CD4-positive, alpha-beta T cell (primary cell): ENCODE data around the gene SCG5. TPM values are rescaled to one million over a fixed set of nuclear protein-coding genes. Genes with fewer than 3 reads are reported as not detected.

Source experiments
- ATAC-seq: fragments of 200-7000 bp; cut with Tn5 transposase; one replicate; pipeline ENCODE4 v1.10.0; 2022; ENCODE audit warnings: mild to moderate bottlenecking; ENCODE audit not compliant: poor library complexity
- CTCF ChIA-PET: fragments of 350-600 bp; sonication (Branson Sonifier 250); formaldehyde crosslinking; loops from one replicate; lab custom pipeline; 2021; ENCODE audit warnings: antibody characterized with exemption, inconsistent platforms; lab: Charles Lee
- POLR2A ChIA-PET: fragments of 350-600 bp; sonication (Branson Sonifier 250); formaldehyde crosslinking; loops from one replicate; lab custom pipeline; 2021; ENCODE audit warnings: antibody characterized with exemption, inconsistent platforms; lab: Charles Lee
- DNase-seq, 14 experiments: peaks; one replicate each; pipeline ENCODE4 v3.0.0-alpha.2; 2013 to 2020; ENCODE audit warnings: mixed read lengths in 2 of 14
- H3K27ac ChIP-seq, 2 donors: one replicate each; pipeline versions ENCODE4 v1.5.1 to v1.7.0; 2013; ENCODE audit warnings: low read length in 2 of 2, low read depth in 1 of 2, mild to moderate bottlenecking in 1 of 2
- H3K27me3 ChIP-seq, 2 experiments: 1 replicate in 1 of 2; 2 replicates in 1 of 2; pipeline versions ENCODE4 v1.6.1 to v1.7.0; 2013; ENCODE audit warnings: low read length in 2 of 2, control low read depth in 1 of 2, mild to moderate bottlenecking in 1 of 2, moderate library complexity in 1 of 2; ENCODE audit not compliant: insufficient read depth in 2 of 2, control insufficient read depth in 1 of 2
- H3K36me3 ChIP-seq: one replicate; pipeline ENCODE4 v1.6.1; 2013; ENCODE audit warnings: low read length, control low read depth; ENCODE audit not compliant: insufficient read depth
- H3K4me1 ChIP-seq: one replicate; pipeline ENCODE4 v1.6.1; 2013; ENCODE audit warnings: low read length, control low read depth; ENCODE audit not compliant: insufficient read depth
- H3K4me3 ChIP-seq: one replicate; pipeline ENCODE4 v1.5.1; 2013; ENCODE audit warnings: mild to moderate bottlenecking, low read length, moderate library complexity
- H3K9me3 ChIP-seq, 2 experiments: 1 replicate in 1 of 2; 2 replicates in 1 of 2; pipeline versions ENCODE4 v1.6.1 to v1.7.0; 2013; ENCODE audit warnings: low read length in 2 of 2, mild to moderate bottlenecking in 2 of 2, control low read depth in 1 of 2, moderate library complexity in 1 of 2; ENCODE audit not compliant: control insufficient read depth in 1 of 2, insufficient read depth in 1 of 2
- H3K27ac Mint-ChIP-seq: one replicate; pipeline ENCODE4 v1.8.0; 2020; ENCODE audit warnings: mixed read lengths
- H3K27me3 Mint-ChIP-seq: one replicate; pipeline ENCODE4 v1.8.0; 2021; ENCODE audit warnings: mixed read lengths
- H3K36me3 Mint-ChIP-seq: one replicate; pipeline ENCODE4 v1.8.0; 2021; ENCODE audit warnings: low read depth, mixed read lengths
- H3K4me1 Mint-ChIP-seq: one replicate; pipeline ENCODE4 v1.8.0; 2021; ENCODE audit warnings: low read depth, mixed read lengths
- H3K4me3 Mint-ChIP-seq: one replicate; pipeline ENCODE4 v1.8.0; 2020; ENCODE audit warnings: mild to moderate bottlenecking, mixed read lengths
- H3K9me3 Mint-ChIP-seq: one replicate; pipeline ENCODE4 v1.8.0; 2020; ENCODE audit warnings: mixed read lengths
- intact Hi-C, 2 experiments: fragments of 100-400 bp; cut with DNase I in 1 of 2; cut with micrococcal nuclease in 1 of 2; formaldehyde crosslinking; loops; one replicate each; pipeline versions ENCODE4 v1.15.1 to v1.9.0; 2023 to 2025; cut with DNase I, micrococcal nuclease
- total RNA-seq, 174 experiments: library from RNA in 2 of 174; stranded (reverse) in 2 of 174; gene quantifications; one replicate each; pipeline ENCODE4 v1.2.3 and lab custom pipeline; 2021 to 2026
- TF ChIP-seq, protein P1 (sequence below): fragments of 200-600 bp; IDR thresholded peaks from one replicate; pipeline ENCODE4 v1.8.0; 2022; ENCODE audit warnings: antibody characterized with exemption, mild to moderate bottlenecking

Gene SCG5
- total RNA-seq, 2 experiments from 2014 or later, result not detected

DNA sequence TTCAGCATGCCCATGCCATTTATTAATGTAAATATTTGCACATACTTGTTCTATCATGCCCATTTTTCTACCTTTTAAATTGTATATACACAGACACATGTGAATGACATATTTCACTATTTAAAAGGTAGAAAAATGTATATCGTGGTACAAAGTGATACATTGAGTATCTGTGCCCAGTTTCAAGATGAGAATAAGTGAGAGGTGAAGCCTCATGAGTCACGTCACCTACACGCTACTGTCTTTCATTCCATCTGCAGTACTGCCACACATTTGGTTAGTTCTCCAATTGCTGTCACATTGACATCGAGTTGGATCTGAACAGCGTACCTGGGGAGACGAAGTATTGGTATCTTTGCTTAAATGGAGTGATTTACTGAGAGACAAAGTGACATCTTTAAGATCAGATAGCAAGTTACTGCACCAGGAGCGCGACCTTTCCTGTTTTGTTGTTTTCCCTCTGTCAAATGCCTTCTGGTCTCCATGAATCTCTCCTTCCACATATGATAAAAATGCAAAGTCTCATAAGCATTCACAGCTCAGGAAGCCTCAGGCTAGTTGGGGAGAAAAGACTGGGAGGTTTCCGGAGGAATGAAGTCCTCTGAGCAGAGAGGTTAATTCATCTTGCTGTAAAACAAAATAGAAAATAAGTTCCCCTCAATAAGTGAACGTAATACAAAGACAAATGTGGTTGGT, 88.3 kb downstream of the SCG5 start:
- H3K36me3 Mint-ChIP-seq, result no peaks in the 10 kb centered on the region
- TF ChIP-seq, protein P1, sequence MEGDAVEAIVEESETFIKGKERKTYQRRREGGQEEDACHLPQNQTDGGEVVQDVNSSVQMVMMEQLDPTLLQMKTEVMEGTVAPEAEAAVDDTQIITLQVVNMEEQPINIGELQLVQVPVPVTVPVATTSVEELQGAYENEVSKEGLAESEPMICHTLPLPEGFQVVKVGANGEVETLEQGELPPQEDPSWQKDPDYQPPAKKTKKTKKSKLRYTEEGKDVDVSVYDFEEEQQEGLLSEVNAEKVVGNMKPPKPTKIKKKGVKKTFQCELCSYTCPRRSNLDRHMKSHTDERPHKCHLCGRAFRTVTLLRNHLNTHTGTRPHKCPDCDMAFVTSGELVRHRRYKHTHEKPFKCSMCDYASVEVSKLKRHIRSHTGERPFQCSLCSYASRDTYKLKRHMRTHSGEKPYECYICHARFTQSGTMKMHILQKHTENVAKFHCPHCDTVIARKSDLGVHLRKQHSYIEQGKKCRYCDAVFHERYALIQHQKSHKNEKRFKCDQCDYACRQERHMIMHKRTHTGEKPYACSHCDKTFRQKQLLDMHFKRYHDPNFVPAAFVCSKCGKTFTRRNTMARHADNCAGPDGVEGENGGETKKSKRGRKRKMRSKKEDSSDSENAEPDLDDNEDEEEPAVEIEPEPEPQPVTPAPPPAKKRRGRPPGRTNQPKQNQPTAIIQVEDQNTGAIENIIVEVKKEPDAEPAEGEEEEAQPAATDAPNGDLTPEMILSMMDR, result no peak
- no peak overlapping the region for H3K4me3 Mint-ChIP-seq
- Histone ChIP-seq H3K27me3 (peaks cover 4 to 10% of the 10 kb centered on the region in 2 experiments), H3K27ac (no peak overlapping the region), H3K4me3 (no peak overlapping the region), H3K9me3 (peaks cover 0 to 6% of the 10 kb centered on the region in 2 experiments), H3K36me3 (no peaks in the 10 kb centered on the region), H3K4me1 (no peaks in the 10 kb centered on the region)
- H3K4me1 Mint-ChIP-seq, result no peaks in the 10 kb centered on the region
- ATAC-seq (no peak), DNase-seq (no peak)
- peaks cover 2% of the 10 kb centered on the region for H3K9me3 Mint-ChIP-seq
- H3K27ac Mint-ChIP-seq, result no peak overlapping the region
- intact Hi-C loops, result no loop called here
- ChIA-PET CTCF (no interaction called here), POLR2A (no interaction called here)
- H3K27me3 Mint-ChIP-seq, result peaks cover 67% of the 10 kb centered on the region

DNA sequence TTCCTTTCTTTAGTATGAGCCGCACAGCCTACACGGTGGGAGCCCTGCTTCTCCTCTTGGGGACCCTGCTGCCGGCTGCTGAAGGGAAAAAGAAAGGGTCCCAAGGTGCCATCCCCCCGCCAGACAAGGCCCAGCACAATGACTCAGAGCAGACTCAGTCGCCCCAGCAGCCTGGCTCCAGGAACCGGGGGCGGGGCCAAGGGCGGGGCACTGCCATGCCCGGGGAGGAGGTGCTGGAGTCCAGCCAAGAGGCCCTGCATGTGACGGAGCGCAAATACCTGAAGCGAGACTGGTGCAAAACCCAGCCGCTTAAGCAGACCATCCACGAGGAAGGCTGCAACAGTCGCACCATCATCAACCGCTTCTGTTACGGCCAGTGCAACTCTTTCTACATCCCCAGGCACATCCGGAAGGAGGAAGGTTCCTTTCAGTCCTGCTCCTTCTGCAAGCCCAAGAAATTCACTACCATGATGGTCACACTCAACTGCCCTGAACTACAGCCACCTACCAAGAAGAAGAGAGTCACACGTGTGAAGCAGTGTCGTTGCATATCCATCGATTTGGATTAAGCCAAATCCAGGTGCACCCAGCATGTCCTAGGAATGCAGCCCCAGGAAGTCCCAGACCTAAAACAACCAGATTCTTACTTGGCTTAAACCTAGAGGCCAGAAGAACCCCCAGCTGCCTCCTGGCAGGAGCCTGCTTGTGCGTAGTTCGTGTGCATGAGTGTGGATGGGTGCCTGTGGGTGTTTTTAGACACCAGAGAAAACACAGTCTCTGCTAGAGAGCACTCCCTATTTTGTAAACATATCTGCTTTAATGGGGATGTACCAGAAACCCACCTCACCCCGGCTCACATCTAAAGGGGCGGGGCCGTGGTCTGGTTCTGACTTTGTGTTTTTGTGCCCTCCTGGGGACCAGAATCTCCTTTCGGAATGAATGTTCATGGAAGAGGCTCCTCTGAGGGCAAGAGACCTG, 89.5 kb downstream of the SCG5 start:
- Mint-ChIP-seq H3K27ac (no peak overlapping the region), H3K9me3 (peaks cover 2% of the 10 kb centered on the region), H3K4me3 (no peak overlapping the region), H3K36me3 (no peaks in the 10 kb centered on the region), H3K27me3 (peaks cover 55% of the 10 kb centered on the region), H3K4me1 (no peaks in the 10 kb centered on the region)
- Histone ChIP-seq H3K4me3 (no peak overlapping the region), H3K36me3 (no peaks in the 10 kb centered on the region), H3K4me1 (no peaks in the 10 kb centered on the region), H3K9me3 (peaks cover 0 to 6% of the 10 kb centered on the region in 2 experiments), H3K27ac (no peak overlapping the region), H3K27me3 (peaks cover 4 to 10% of the 10 kb centered on the region in 2 experiments)
- CTCF ChIA-PET, result no interaction called here
- POLR2A ChIA-PET, result no interaction called here
- intact Hi-C loops, result no loop called here
- no peak for ATAC-seq
- peak in 1 of 14 experiments; percentile 50 for DNase-seq
- TF ChIP-seq, protein P1, result no peak

DNA sequence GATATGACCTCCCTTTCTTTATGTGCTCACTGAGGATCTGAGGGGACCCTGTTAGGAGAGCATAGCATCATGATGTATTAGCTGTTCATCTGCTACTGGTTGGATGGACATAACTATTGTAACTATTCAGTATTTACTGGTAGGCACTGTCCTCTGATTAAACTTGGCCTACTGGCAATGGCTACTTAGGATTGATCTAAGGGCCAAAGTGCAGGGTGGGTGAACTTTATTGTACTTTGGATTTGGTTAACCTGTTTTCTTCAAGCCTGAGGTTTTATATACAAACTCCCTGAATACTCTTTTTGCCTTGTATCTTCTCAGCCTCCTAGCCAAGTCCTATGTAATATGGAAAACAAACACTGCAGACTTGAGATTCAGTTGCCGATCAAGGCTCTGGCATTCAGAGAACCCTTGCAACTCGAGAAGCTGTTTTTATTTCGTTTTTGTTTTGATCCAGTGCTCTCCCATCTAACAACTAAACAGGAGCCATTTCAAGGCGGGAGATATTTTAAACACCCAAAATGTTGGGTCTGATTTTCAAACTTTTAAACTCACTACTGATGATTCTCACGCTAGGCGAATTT, 91.2 kb downstream of the SCG5 start:
- Histone ChIP-seq H3K4me3 (no peak overlapping the region), H3K4me1 (no peaks in the 10 kb centered on the region), H3K36me3 (no peaks in the 10 kb centered on the region), H3K9me3 (peaks cover 0 to 6% of the 10 kb centered on the region in 2 experiments), H3K27me3 (peaks cover 4 to 10% of the 10 kb centered on the region in 2 experiments), H3K27ac (no peak overlapping the region)
- DNase-seq (no peak), ATAC-seq (no peak)
- H3K27ac Mint-ChIP-seq, result no peak overlapping the region
- POLR2A ChIA-PET, result no interaction called here
- intact Hi-C loops, result no loop called here
- H3K36me3 Mint-ChIP-seq, result no peaks in the 10 kb centered on the region
- TF ChIP-seq, protein P1, result no peak
- H3K4me1 Mint-ChIP-seq, result no peaks in the 10 kb centered on the region
- no peak overlapping the region for H3K4me3 Mint-ChIP-seq
- peaks cover 2% of the 10 kb centered on the region for H3K9me3 Mint-ChIP-seq
- peaks cover 45% of the 10 kb centered on the region for H3K27me3 Mint-ChIP-seq
- CTCF ChIA-PET, result no interaction called here
